ENCODE data around the gene POTEM.
"Not testable (repeated sequence)": the region's sequence is repeated elsewhere in the genome, so short reads cannot be mapped to it uniquely, and the experiment has no call there.

Gene POTEM

DNA sequence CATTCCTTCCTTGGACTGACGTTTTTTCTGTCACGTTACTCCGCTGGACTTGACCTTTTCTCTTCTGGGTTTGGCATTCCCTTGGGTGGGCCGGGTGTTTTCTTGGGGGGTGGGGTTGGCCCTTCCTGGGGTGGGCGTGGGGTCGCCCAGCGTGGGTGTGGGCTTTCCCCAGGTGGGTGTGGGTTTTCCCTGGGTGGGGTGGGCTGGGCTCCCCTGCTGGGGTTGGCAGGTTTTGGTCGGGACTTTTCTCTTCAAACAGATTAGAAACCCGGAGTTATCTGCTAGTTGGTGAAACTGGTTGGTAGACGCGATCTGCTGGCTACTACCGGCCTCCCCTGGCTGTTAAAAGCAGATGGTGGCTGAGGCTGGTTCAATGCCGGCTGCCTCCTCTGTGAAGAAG is at the start of gene POTEM:
Gene POTEM (plus strand): TSS at position 301 of the 400 bp plus-strand sequence. CDS start 52 bp downstream, at position 353.
- not testable (repeated sequence) for DNase-seq

DNA sequence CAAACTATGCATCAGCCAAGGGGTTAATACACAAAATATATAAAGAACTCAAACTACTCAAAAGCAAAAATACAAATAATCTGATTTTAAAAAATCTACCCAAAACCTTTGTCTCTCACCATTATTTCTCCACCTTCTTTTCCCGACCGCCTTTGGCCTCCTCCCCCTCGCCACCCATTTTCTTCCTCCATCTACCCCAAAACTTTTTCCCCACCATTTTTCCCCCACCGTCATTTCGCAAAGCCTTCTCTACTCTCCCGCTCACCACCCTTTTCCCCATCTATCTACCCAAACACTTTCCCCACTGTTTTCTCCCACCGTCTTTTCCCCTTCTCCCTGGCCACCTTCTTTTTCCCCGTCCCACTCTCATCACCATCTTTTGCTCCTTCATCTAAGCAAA is 48.9 kb upstream of the POTEM start:
- not testable (repeated sequence) for DNase-seq

DNA sequence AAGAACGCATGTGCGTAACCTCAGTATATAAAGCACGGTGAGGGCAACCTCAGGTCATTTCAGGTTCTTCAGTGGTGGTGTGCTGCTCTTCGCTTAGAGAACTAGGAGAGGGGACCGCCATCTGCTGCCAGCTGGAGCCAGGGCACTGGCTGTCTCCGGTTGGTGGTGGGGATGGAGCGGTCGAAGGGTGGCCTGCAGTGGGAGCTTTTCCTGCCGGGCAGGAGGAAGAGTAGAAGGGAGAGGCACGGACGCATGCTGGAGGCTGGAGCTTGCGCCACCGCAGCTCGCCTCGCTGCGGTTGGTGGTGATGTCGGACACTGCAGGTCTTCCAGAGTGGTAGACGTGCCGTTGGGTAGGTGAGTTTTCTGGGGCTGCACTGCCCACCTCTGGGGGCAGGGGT is 47.2 kb upstream of the POTEM start:
- not testable (repeated sequence) for DNase-seq

GRCh38 chr14:18921055-18921701 is 46.1 kb upstream of the POTEM start:
- not testable (repeated sequence) for DNase-seq

DNA sequence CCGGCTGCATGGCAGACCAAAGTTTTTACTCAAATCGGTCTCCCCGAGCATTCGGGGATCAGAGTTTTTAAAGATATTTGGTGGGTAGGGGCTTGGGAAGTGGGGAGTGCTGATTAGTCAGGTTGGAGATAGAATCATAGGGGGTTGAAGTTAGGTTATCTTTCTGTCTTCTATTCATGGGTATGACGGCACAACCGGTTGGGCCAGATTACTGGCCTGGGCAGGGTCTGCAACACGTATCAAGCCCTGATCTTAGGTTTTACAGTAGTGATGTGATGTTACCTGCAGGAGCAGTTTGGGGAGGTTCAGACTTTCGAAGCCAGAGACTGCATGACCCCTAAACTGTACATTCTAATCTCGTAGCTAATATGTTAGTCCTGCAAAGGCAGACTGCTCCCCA is 30.4 kb upstream of the POTEM start:
- not testable (repeated sequence) for DNase-seq

DNA sequence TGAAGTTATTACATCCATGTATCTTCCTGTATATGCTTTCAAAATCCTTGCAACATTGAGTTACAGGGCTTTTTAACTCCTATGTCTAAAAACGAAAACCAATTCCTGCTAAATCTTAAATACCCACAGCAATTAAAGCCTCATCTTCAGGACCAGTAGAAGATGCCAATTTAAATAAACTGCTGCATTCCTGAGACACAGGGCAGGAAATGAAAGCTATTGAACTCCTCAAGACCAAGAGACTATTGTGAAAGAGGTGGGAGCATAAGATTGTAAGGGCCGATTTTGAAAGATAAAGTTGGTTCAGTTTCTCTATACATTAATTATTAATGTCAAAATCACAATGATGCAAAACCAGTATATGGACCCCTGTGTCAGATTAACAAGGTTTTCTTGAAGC is 28.5 kb upstream of the POTEM start:
- DNase-seq = not testable (repeated sequence)

DNA sequence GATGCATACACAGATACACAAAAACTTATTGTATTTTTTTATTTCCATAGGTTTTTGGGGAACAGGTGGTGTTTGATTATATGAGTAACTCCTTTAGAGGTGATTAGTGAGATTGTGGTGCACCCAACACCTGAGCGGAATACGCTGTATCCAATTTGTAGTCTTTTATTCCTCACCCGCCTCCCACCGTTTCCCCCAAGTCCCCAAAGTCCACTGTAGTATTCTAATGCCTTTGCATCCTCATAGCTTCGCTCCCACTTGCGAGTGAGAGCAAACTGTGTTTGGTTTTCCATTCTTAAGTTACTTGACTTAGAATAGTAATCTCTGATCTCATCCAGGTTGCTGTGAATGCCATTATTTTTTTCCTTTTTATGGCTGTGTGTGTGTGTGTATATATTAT is 17.3 kb upstream of the POTEM start:
- DNase-seq = not testable (repeated sequence)

DNA sequence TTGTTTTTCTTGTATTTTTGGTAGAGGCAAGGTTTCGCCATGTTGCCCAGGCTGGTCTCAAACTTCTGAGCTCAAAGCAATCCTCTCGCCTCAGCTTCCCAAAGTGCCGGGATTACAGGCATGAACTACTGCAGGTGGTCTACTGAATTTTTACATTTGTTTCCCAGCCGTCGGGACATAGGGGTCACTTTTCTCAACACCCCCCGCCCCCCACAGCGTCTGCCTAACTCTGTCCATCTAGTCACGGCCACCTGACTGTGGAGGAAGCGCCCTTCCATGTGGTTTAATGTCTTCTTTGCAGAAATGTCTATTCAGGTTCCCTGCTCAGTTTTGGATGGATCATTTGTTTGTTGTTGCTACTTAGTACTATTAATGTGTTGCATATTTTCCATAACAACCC is 14.1 kb upstream of the POTEM start:
- DNase-seq = not testable (repeated sequence)

DNA sequence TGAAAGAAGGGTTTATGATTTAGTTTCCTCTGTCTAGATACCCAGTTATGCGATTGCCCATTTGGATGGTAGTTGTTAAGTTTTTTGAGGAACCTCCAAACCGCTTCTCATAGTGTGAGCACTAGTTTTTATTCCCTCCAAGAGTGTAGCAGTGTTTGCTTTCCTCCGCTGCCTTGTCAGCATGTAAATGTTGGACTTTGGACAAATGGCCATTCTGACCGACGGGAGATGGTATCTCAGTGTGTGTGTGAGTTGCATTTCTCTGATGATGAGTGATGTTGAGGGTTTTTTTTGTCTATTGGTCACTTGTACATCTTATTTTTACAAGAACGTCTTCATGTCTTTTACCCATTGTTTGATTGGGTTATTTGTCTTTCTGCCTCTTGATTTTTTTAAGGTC is 11.4 kb upstream of the POTEM start:
- not testable (repeated sequence) for DNase-seq

GRCh38 chr14:18961576-18961975 is 5.7 kb upstream of the POTEM start:
- DNase-seq = not testable (repeated sequence)

DNA sequence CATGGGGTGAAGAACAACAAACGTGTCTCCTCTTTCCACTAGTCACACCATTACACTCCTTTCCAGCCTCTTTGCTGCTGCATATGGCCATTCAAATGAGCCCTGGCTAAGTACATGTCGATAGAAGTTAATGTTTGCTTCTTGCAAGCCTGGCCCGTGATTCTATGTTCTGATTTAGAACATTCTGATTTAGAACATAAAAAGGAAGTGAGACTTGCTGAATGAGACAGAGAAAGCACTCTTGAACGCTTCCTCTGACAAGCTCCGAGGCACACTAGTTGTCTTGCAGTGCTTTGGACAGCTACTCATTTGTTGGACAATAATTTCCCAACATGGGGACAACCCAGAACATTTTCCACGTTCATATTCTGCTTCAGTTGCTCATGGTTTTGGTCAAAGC is 5.1 kb upstream of the POTEM start:
- not testable (repeated sequence) for DNase-seq

GRCh38 chr14:18963276-18963675 is 4.0 kb upstream of the POTEM start:
- not testable (repeated sequence) for DNase-seq

DNA sequence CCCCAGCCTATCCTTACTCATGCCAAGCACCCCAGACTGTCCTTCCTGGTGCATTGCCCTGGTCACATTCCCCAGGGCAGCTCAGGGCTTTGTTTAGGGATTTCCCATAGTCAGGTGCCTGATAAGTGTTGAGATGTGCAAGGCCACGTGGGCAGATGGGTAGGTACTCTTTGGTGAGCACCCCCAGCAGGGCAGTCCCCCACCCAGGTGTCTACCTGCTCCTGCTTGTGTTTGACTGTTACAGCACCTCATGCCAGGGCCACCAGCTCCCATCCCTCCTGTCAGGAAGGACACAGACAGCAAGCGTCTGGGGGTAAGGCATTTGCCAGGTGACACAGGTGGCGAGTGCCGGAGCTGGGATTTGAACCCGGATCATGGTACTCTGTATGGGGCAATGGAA is 2.4 kb upstream of the POTEM start:
- not testable (repeated sequence) for DNase-seq

GRCh38 chr14:19002566-19002965 is 35.3 kb downstream of the POTEM start:
- DNase-seq = not testable (repeated sequence)

DNA sequence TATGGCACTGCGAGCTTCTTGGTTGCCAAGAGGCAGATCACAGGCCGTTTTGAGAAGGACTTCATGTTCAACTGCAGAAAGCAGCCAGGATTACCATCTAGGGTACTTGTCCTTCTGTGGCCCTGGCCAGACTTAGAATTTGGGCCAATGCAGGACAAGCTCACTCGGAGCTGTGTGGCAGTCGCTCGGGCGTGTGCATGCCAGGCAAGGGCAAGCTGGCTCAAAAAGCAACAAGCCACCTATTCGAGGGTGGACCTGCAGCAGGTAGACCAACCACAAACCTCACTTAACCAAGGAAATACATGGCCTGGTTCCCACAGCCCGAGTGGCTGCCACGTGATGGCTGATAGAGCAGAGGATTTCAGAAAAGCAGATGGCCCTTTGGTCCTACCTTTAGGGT is 39.3 kb downstream of the POTEM start:
- not testable (repeated sequence) for DNase-seq

- not testable (repeated sequence) for DNase-seq
Observed at GRCh38 chr14:19007678-19008077, 40.4 kb downstream of the POTEM start.

DNA sequence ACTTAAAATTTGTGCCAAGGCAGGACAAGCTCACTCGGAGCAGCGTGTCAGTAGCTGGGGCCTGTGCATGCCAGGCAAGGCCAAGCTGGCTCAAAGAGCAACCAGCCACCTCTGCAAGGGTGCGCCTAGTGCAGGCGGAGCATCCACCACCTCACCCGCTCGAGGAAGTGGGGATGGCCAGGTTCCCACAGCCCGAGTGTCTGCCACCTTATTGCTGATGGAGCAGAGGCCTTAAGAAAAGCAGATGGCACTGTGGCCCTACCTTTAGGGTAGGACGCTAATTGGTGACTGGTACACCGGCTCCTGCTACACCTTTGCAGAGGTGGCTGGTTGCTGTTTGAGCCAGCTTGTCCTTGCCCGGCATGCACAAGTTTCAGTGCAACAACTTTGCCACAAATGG is 43.8 kb downstream of the POTEM start:
- DNase-seq = not testable (repeated sequence)

DNA sequence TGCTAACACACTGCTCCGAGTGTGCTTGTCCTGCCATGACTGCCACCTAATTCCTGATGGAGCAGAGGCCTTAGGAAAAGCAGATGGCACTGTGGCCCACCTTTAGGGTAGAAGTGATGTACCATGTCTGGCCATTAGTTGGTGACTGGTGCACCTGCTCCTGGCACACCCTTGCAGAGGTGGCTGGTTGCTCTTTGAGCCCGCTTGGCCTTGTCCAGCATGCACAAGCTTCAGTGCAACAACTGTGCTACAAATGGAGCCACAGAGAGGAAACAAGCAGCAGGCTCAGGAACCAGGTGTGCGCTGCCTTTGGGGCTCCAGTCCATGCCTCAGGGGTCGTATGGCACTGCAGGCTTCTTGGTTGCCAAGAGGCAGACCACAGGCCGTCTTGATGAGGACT is 44.5 kb downstream of the POTEM start:
- DNase-seq = not testable (repeated sequence)

DNA sequence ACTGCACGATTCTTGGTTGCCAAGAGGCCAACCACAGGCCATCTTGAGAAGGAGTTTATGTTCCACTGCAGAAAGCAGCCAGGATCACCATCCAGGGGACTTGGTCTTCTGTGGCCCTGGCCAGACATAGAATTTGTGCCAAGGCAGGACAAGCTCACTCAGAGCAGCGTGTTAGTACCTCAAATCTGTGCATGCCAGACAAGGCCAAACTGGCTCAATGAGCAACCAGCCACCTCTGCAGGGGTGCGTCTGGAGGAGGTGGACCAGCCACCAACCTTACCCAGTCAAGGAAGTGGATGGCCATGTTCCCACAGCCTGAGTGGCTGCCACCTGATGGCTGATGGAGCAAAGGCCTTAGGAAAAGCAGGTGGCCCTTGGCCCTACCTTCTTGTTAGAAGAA is 48.0 kb downstream of the POTEM start:
- DNase-seq = not testable (repeated sequence)

GRCh38 chr14:19025080-19025589 is 57.9 kb downstream of the POTEM start:
- DNase-seq = not testable (repeated sequence)

GRCh38 chr14:19026649-19027351 is 59.6 kb downstream of the POTEM start:
- not testable (repeated sequence) for DNase-seq

DNA sequence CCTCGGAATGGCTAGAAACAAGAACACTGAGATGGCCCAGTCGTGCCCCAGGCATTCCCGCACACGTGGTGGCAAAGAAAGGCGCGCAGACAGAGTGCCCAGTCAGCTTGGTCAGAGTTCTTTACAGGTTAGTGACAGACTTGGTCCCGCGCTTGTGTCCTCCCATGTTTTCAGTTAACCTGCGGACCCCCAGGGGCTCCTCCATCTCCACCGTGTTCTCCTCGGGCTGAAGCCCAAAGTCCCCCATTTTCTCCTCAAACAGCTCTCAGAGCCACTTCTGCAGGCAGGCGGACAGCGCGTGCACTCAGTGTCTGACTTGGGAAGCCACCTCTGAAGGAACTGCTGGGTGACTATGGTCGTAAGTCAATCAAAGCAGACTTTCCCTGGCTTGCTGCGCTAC is 60.7 kb downstream of the POTEM start:
- not testable (repeated sequence) for DNase-seq

- DNase-seq = not testable (repeated sequence)
Observed at GRCh38 chr14:19036811-19037382, 69.7 kb downstream of the POTEM start.
